Right lobe of liver (tissue), 4 donors: ENCODE results near the gene CTIF.

Experiments used
- CTCF ChIP-seq, 4 donors: fragments of 200-600 bp in 3 of 4; fragments of 450-650 bp in 1 of 4; IDR thresholded peaks; one replicate each; pipeline versions ENCODE4 v1.5.1 to v1.8.0; 2016 to 2022; ENCODE audit warnings: antibody characterized with exemption in 4 of 4, mild to moderate bottlenecking in 2 of 4
- POLR2A ChIP-seq: fragments of 450-650 bp; IDR thresholded peaks from one replicate; pipeline ENCODE4 v1.6.1; 2017; ENCODE audit warnings: antibody characterized with exemption, mild to moderate bottlenecking
- donor health status: DM: no; HTN: no; CAD: no.
- donor health status: DM: no; HTN: no; CAD: no.
- donor health status: DM: no; HTN: yes; CAD: no.

GRCh38 chr18:48623468-48624235, 84.8 kb downstream of the CTIF start:
- TF ChIP-seq CTCF (IDR thresholded peaks at IDR 0.05) (no peak), POLR2A (no peak)
